NT2/D1 (cell line): ENCODE measurements around the gene NSUN3.

ENCODE experiments used
- YY1 ChIP-seq: IDR thresholded peaks from 2 replicates; pipeline ENCODE4 v1.6.1; 2011; ENCODE audit not compliant: insufficient read length, insufficient read depth
- ZNF274 ChIP-seq: IDR thresholded peaks from 2 replicates; pipeline ENCODE4 v1.6.1; 2011; ENCODE audit warnings: mild to moderate bottlenecking, low read depth, low read length

DNA sequence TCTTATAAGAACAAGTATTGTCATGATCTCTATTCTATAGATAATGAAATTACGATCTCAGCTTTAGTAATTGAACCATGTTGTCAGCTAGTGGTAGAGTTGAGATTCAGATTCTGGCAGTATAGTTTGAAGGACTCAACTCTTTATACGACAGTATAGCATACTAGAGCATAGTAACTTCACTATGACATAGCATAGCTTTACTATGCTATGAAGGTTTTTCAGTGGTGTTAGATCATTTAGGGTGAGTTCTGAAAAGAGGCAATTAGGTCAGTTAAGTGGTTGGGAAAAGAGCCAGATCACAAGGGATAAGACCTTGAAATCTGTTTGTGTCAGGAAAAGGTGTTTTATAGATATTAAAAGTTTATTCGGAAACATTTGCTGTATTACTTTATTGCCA, 42.6 kb upstream of the NSUN3 start:
- TF ChIP-seq ZNF274 = no peak
- TF ChIP-seq YY1 = no peak
